ENCODE data around the gene CD59. TPM values are rescaled to one million over a fixed set of nuclear protein-coding genes. Genes with fewer than 3 reads are reported as not detected.

The CD59 gene
- total and polyA plus RNA-seq, 2 of the 13 experiments (the other 11 are each of a cell fraction or from before 2014, with no cell fraction given): 127 to 289 TPM

- FAIRE-seq: no peak
- Histone ChIP-seq H3K4me1 (ENCODE audit: insufficient read depth, low read length) (peaks cover 50% of the 10 kb centered on the region), H3K9me3 (ENCODE audit: low read length) (no peaks in the 10 kb centered on the region), H3K4me2 (ENCODE audit: low read depth, low read length) (peak overlapping the region; percentile 99; the same call in 1 of the 2 replicates), H4K20me1 (ENCODE audit: insufficient read depth, low read length) (0 out of 2 replicates have a peak, but pooled peaks cover 8% of the 10 kb centered on the region), H3K27ac (ENCODE audit: extremely low read length, insufficient read depth, low read length) (no peak overlapping the region), H2AFZ (ENCODE audit: low read length) (no peak overlapping the region), H3K79me2 (ENCODE audit: insufficient read depth, low read length) (peaks cover 56% of the 10 kb centered on the region), H3K27me3 (ENCODE audit: control insufficient read depth in 1 of 2, insufficient read depth in 2 of 2, low read length in 2 of 2) (no peaks in the 10 kb centered on the region; a peak in 1 of 5 replicates), H3K4me3 (replicated peaks in 1 of 3; ENCODE audit: insufficient read depth in 1 of 3, low read depth in 2 of 3, low read length in 3 of 3) (no peak overlapping the region), H3K36me3 (replicated peaks in 1 of 2; ENCODE audit: control insufficient read depth in 1 of 2, insufficient read depth in 2 of 2, low read length in 2 of 2) (no peaks in the 10 kb centered on the region; a peak in 2 of 5 replicates), H3K9ac (ENCODE audit: insufficient read depth, low read depth, low read length) (no peak overlapping the region)
- in situ Hi-C loops (cut with HindIII; ENCODE audit: extremely low pct_ligation_motif_present, low pct_unique_long_range_greater_than_20kb) (no loop called here), intact Hi-C loops (cut with micrococcal nuclease; ENCODE audit: unreplicated experiment) (no loop called here)
- 95% methylated on average over 7 of the region's 7 CpGs for WGBS (ENCODE audit: low lambda C conversion rate)
- ChIA-PET POLR2A (interaction anchor here (1.1 to 1.4 kb wide), 2 partner anchors 10 to 34 kb away, joined by 3 to 4 read pairs; no protein-coding TSS in a partner anchor), CTCF (ENCODE audit: low intra/inter-chr PET ratio, low total read pairs) (no interaction called here)
- no peak for DNase-seq (ENCODE audit: low spot score)
- no TSS peak for BruUV-seq (replicated peaks)
- TF ChIP-seq ZBTB33 (CRISPR knock-in tag; IDR thresholded peaks at IDR 0.05): peak; percentile 65; the same call in 1 of the 2 replicates
- no peak for TF ChIP-seq DBP (CRISPR knock-in tag; IDR thresholded peaks at IDR 0.05; ENCODE audit: not compliant biosample characterization)
- no peak for ATAC-seq
Observed at GRCh38 chr11:33733980-33734379, 2.2 kb downstream of the CD59 start.

- Histone ChIP-seq H3K4me2 (ENCODE audit: low read depth, low read length) (no peak overlapping the region), H3K27ac (ENCODE audit: extremely low read length, insufficient read depth, low read length) (no peak overlapping the region), H3K36me3 (replicated peaks in 1 of 2; ENCODE audit: control insufficient read depth in 1 of 2, insufficient read depth in 2 of 2, low read length in 2 of 2) (no peaks in the 10 kb centered on the region; a peak in 2 of 5 replicates), H2AFZ (ENCODE audit: low read length) (no peak overlapping the region), H3K4me1 (ENCODE audit: insufficient read depth, low read length) (peaks cover 37% of the 10 kb centered on the region), H3K9me3 (ENCODE audit: low read length) (no peaks in the 10 kb centered on the region), H3K9ac (ENCODE audit: insufficient read depth, low read depth, low read length) (no peak overlapping the region), H3K27me3 (ENCODE audit: control insufficient read depth in 1 of 2, insufficient read depth in 2 of 2, low read length in 2 of 2) (no peaks in the 10 kb centered on the region; a peak in 1 of 5 replicates), H3K4me3 (replicated peaks in 1 of 3; ENCODE audit: insufficient read depth in 1 of 3, low read depth in 2 of 3, low read length in 3 of 3) (no peak overlapping the region), H3K79me2 (ENCODE audit: insufficient read depth, low read length) (peaks cover 58% of the 10 kb centered on the region), H4K20me1 (ENCODE audit: insufficient read depth, low read length) (0 out of 2 replicates have a peak, but pooled peaks cover 8% of the 10 kb centered on the region)
- 97% methylated on average over 9 of the region's 9 CpGs for WGBS (ENCODE audit: low lambda C conversion rate)
- no peak for FAIRE-seq
- no peak for ATAC-seq
- intact Hi-C loops (cut with micrococcal nuclease; ENCODE audit: unreplicated experiment) (no loop called here), in situ Hi-C loops (cut with HindIII; ENCODE audit: extremely low pct_ligation_motif_present, low pct_unique_long_range_greater_than_20kb) (no loop called here)
- POLR2A ChIA-PET: no interaction called here
- CTCF ChIA-PET (ENCODE audit: low intra/inter-chr PET ratio, low total read pairs): no interaction called here
- TF ChIP-seq CREB3 (CRISPR knock-in tag; IDR thresholded peaks at IDR 0.05) (no peak), ZNF441 (CRISPR knock-in tag; IDR thresholded peaks at IDR 0.05; ENCODE audit: borderline replicate concordance) (no peak), ZNF10 (CRISPR knock-in tag; IDR thresholded peaks at IDR 0.05; ENCODE audit: borderline replicate concordance, low read depth) (no peak), ZNF674 (CRISPR knock-in tag; IDR thresholded peaks at IDR 0.05; ENCODE audit: low read depth) (no peak)
- BruUV-seq (replicated peaks): no TSS peak
- DNase-seq (ENCODE audit: low spot score): no peak
Observed at GRCh38 chr11:33731723-33732531, 4.3 kb downstream of the CD59 start.

Data from HepG2 (cell line).